Stimulated activated CD8-positive, alpha-beta memory T cell treated with anti-CD3 and anti-CD28 coated beads, Interleukin-7, amount 100 ng/mL, for 1 hour (primary cell): ENCODE results near the gene PNN.
"Not testable (repeated sequence)": the region's sequence is repeated elsewhere in the genome, so short reads cannot be mapped to it uniquely, and the experiment has no call there.

Source experiments
- DNase-seq, 2 donors: peaks; one replicate each; pipeline ENCODE4 v3.0.0-alpha.2; 2020; ENCODE audit warnings: low read depth in 2 of 2

PNN gene

GRCh38 chr14:39229601-39230110, 54.6 kb downstream of the PNN start:
- no peak for DNase-seq

GRCh38 chr14:39230416-39231035, 55.5 kb downstream of the PNN start:
- no peak for DNase-seq

- DNase-seq, result not testable (repeated sequence)
Measured at GRCh38 chr14:39231751-39232553, 56.9 kb downstream of the PNN start.
